Neural progenitor cell (in vitro differentiated cells): ENCODE measurements around the gene PNCK.

Source experiments
- EZH2 ChIP-seq: fragments of 200-600 bp; sonication (generic); IDR thresholded peaks from 2 replicates; pipeline ENCODE4 v1.6.1; 2017; ENCODE audit warnings: antibody characterized with exemption, mild to moderate bottlenecking, moderate library complexity
- TF ChIP-seq, protein P1 (sequence below): fragments of 200-600 bp; sonication (generic); IDR thresholded peaks from 2 replicates; pipeline ENCODE4 v1.5.1; 2017; ENCODE audit warnings: antibody characterized with exemption, mild to moderate bottlenecking

DNA sequence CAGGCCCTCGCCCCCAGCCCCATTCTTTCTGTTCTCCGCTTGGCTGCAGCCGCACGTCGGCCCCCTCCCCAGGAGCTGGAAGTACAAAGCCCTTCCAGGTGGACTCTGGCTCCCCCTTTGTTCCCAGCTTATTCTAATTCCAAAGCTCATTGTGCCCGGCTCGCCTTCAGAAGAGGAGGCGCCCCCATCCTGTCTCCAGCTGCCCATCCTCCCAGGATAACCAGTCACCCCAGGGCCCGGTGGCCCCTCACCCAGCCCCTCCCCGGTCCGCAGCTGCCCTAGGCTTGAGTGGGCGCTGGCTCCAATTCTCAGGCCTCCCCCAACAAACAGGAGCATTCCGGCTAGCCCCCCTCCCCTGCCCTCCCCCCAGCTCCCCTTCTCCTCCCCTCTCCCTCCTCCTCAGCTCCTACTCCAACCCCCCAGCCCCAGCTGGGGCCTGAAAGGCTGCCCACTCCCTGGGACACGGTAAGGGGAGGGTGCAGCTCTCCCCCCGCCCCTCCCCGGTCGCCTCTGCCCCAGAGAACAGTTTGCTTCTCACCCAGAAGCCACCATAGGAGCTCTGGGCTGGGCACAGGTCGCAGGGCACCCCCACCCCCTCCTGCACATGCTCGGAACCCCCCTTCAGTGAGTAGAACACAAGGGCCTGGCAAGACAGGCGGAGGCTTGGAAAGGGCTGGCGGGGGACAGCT is 11.0 kb upstream of the PNCK start:
- TF ChIP-seq, protein P1, sequence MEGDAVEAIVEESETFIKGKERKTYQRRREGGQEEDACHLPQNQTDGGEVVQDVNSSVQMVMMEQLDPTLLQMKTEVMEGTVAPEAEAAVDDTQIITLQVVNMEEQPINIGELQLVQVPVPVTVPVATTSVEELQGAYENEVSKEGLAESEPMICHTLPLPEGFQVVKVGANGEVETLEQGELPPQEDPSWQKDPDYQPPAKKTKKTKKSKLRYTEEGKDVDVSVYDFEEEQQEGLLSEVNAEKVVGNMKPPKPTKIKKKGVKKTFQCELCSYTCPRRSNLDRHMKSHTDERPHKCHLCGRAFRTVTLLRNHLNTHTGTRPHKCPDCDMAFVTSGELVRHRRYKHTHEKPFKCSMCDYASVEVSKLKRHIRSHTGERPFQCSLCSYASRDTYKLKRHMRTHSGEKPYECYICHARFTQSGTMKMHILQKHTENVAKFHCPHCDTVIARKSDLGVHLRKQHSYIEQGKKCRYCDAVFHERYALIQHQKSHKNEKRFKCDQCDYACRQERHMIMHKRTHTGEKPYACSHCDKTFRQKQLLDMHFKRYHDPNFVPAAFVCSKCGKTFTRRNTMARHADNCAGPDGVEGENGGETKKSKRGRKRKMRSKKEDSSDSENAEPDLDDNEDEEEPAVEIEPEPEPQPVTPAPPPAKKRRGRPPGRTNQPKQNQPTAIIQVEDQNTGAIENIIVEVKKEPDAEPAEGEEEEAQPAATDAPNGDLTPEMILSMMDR = no peak
- no peak for TF ChIP-seq EZH2
